ENCODE results near the gene AIPL1.

DNA sequence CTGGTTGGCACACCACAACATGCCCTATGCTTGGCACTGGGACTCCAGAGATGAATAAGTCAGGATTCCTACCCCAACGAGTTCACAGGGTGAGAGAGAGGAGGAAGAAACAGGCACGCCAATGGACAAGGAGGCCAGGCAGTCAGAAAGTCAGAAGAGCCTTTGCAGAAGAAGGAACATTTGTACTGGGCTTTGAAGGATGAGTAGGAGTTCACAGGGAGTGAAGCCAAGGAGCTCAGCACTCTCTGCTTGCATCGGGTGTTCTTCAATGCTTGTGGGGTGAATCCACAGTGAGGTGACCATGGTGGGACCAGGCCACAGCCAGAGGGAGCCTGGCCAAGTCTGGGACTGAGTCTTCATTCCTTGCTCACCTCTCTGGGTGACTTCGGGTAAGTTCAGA lies 47.5 kb downstream of the AIPL1 start:
- no peak for TF ChIP-seq FOSL1 (IDR thresholded peaks at IDR 0.05; ENCODE audit: low read depth)
- no peak for TF ChIP-seq RAD21 (IDR thresholded peaks at IDR 0.05; ENCODE audit: low read depth)
- TF ChIP-seq, protein P1, sequence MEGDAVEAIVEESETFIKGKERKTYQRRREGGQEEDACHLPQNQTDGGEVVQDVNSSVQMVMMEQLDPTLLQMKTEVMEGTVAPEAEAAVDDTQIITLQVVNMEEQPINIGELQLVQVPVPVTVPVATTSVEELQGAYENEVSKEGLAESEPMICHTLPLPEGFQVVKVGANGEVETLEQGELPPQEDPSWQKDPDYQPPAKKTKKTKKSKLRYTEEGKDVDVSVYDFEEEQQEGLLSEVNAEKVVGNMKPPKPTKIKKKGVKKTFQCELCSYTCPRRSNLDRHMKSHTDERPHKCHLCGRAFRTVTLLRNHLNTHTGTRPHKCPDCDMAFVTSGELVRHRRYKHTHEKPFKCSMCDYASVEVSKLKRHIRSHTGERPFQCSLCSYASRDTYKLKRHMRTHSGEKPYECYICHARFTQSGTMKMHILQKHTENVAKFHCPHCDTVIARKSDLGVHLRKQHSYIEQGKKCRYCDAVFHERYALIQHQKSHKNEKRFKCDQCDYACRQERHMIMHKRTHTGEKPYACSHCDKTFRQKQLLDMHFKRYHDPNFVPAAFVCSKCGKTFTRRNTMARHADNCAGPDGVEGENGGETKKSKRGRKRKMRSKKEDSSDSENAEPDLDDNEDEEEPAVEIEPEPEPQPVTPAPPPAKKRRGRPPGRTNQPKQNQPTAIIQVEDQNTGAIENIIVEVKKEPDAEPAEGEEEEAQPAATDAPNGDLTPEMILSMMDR (IDR thresholded peaks at IDR 0.05 in 2 of 3, conservative IDR thresholded peaks at IDR 0.05 in 1 of 3; ENCODE audit: borderline replicate concordance in 1 of 3, insufficient read depth in 1 of 3, low read depth in 2 of 3, low read length in 2 of 3): no peak
